Measurements from ENCODE around the gene ABCE1.

DNA sequence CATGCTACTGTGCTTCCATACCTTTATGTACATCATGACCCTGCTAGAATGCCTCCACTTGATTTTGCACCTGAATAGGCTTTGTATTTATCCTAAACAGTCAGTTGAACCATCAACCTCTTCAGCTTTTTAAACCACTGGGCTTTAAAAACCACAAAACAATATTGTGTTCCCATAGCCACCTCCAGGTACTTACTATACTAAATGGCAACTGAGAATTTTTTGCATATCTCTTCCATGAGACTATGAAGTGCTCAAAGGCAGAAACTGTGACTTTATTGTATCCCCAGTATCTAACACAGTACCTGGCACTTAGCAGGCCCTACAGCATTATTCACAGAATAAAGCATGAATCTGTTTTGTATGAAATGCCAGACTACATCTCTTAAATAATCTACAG is 39.9 kb upstream of the ABCE1 start:
- TF ChIP-seq POLR2A (IDR thresholded peaks at IDR 0.05) (no peak), POLR2AphosphoS5 (IDR thresholded peaks at IDR 0.05) (no peak), EP300 (IDR thresholded peaks at IDR 0.05) (no peak)
- TF ChIP-seq, protein P1, sequence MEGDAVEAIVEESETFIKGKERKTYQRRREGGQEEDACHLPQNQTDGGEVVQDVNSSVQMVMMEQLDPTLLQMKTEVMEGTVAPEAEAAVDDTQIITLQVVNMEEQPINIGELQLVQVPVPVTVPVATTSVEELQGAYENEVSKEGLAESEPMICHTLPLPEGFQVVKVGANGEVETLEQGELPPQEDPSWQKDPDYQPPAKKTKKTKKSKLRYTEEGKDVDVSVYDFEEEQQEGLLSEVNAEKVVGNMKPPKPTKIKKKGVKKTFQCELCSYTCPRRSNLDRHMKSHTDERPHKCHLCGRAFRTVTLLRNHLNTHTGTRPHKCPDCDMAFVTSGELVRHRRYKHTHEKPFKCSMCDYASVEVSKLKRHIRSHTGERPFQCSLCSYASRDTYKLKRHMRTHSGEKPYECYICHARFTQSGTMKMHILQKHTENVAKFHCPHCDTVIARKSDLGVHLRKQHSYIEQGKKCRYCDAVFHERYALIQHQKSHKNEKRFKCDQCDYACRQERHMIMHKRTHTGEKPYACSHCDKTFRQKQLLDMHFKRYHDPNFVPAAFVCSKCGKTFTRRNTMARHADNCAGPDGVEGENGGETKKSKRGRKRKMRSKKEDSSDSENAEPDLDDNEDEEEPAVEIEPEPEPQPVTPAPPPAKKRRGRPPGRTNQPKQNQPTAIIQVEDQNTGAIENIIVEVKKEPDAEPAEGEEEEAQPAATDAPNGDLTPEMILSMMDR (IDR thresholded peaks at IDR 0.05): no peak
